Stimulated activated effector memory CD8-positive, alpha-beta T cell treated with anti-CD3 and anti-CD28 coated beads, Interleukin-12 subunit alpha, Interleukin-12 subunit beta, amount 100 ng/mL, for 72 hours (primary cell): ENCODE data around the gene KRT32.

ENCODE experiments used
- ATAC-seq: fragments of 150-1000 bp; cut with Tn5 transposase; 2 replicates; pipeline ENCODE4 v1.10.0; 2021
- DNase-seq, 2 donors: peaks; one replicate each; pipeline ENCODE4 v3.0.0; 2021 to 2022; ENCODE audit warnings: low spot score in 2 of 2
- H3K27ac Mint-ChIP-seq: one replicate; pipeline ENCODE4 v1.8.0; 2022; ENCODE audit warnings: mild to moderate bottlenecking, mixed read lengths
- H3K36me3 Mint-ChIP-seq: one replicate; pipeline ENCODE4 v1.8.0; 2022; ENCODE audit warnings: mild to moderate bottlenecking, mixed read lengths
- H3K4me1 Mint-ChIP-seq: one replicate; pipeline ENCODE4 v1.8.0; 2022; ENCODE audit warnings: mixed read lengths
- H3K4me3 Mint-ChIP-seq: one replicate; pipeline ENCODE4 v1.8.0; 2022; ENCODE audit warnings: mild to moderate bottlenecking, mixed read lengths
- H3K9me3 Mint-ChIP-seq: one replicate; pipeline ENCODE4 v1.8.0; 2022; ENCODE audit warnings: mixed read lengths

The KRT32 gene

DNA sequence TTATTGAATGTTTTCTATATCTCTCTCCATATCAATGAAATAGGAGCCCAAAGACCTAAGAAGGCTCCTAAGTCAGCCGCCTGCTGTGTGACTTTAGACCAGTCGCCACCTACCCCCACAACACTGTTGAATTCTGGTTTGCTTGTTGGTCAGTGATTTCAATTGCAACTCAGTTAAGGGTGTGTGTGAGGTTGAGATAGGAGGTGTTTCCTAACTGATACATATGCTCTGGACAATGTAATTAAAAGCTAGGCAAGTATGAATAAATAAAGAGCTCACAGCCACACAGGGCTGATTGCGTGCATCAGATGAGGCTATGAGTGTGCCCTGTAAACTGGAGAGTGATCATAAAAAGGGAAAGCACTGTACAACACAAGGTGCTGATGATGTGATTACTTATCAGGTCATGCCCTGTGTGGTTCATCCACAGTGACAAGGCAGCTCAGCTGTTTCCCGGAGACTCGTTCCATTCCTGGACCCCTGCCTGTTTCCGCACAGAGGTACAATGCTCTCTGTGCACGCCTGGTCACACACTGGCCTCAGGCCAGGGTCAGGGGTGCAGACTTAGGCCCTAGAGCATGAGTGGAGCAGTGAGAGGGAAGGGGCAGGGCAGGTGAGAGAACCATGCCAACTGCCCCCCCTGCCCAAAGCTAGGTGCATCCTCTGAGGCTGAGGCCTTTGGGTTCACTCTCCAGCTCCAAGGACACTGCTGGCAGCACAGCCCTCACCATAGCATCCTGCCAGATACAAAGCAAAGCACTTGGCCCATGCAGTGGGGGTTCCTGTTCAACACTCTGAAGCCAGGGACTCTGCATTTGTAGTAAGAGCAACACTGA lies 17.0 kb upstream of the KRT32 start:
- Mint-ChIP-seq H3K4me3 (no peak overlapping the region), H3K36me3 (peaks cover 5% of the 10 kb centered on the region), H3K9me3 (no peaks in the 10 kb centered on the region), H3K4me1 (no peaks in the 10 kb centered on the region), H3K27ac (peak overlapping the region; percentile 57)
- DNase-seq (no peak), ATAC-seq (peak; percentile 17)

DNA sequence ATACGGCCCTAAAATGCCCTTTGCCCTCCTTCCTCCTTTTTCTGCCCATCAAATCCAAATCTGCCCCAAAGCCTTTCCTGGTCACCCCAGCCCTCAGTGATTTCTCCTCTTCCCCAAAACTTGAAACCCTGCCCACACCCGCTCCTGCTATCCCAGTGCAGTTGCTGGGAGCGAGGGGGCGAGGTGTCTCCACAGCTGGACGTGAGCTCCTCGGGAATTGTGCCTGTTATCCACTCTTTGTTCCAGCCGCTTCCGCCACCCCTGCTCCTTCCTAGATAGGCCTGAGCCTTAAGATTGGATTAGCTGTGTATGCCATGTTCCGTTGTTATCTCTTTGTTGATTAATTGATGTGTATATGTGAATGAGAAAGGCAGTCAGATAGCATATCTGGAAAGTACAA lies 16.3 kb upstream of the KRT32 start:
- no peak for ATAC-seq
- H3K4me1 Mint-ChIP-seq, result no peaks in the 10 kb centered on the region

DNA sequence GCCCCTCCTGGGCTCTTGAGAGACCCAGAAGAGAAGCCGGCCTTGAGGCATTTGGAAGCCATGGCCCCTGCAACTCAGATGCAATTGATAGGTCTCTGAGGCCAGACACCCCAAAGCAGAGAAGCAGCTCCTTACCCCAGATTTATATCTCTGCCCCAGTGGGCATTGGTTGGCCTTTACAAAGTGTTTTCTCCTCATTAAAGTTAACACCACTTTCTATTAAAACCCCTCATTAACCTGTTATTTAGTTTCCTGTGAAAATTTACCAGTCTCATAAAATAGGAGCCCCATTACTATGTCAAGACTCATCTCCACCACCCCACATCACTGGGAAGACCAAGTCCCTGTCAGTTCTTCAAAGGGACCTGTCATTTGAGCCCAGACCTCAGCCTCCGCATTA lies 13.8 kb upstream of the KRT32 start, which contains the start of gene KRT35:
KRT35 (minus strand) TSS at position 116 of the 400 bp plus-strand sequence; CDS start at position 62, 54 bp downstream.
- no peaks in the 10 kb centered on the region for H3K36me3 Mint-ChIP-seq
- no peak for ATAC-seq
- DNase-seq, result no peak
- H3K4me1 Mint-ChIP-seq, result no peaks in the 10 kb centered on the region
- H3K9me3 Mint-ChIP-seq, result no peaks in the 10 kb centered on the region
- H3K27ac Mint-ChIP-seq, result no peak within 1 kb of the TSS
- H3K4me3 Mint-ChIP-seq, result no peak within 1 kb of the TSS

More for the DNA sequence above, 16.3 kb upstream of the KRT32 start:
- Mint-ChIP-seq H3K4me3 (no peak overlapping the region), H3K36me3 (peaks cover 5% of the 10 kb centered on the region), H3K9me3 (no peaks in the 10 kb centered on the region), H3K27ac (peak overlapping the region; percentile 33)
- DNase-seq, result no peak

DNA sequence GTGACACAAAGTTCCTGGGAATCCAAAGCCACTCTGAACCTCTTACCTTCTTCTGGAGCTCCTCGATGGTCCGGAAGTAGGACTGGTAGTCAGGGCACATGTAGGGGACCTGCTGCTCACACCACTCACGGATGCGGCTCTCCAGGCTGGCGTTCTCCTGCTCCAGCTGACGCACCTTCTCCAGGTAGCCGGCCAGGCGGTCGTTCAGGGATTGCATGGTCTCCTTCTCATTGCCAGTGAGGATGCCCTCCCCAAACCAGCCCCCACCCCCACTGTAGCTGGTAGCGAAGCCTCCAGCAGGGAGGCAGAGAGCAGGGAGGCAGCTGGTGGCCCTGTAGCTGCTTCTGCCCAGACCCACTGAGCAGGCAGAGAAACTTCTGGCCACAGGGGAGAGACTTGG lies 13.4 kb upstream of the KRT32 start:
- Mint-ChIP-seq H3K9me3 (no peaks in the 10 kb centered on the region), H3K36me3 (no peaks in the 10 kb centered on the region), H3K27ac (no peak overlapping the region), H3K4me1 (no peaks in the 10 kb centered on the region), H3K4me3 (no peak overlapping the region)
- ATAC-seq, result no peak
- no peak for DNase-seq

DNA sequence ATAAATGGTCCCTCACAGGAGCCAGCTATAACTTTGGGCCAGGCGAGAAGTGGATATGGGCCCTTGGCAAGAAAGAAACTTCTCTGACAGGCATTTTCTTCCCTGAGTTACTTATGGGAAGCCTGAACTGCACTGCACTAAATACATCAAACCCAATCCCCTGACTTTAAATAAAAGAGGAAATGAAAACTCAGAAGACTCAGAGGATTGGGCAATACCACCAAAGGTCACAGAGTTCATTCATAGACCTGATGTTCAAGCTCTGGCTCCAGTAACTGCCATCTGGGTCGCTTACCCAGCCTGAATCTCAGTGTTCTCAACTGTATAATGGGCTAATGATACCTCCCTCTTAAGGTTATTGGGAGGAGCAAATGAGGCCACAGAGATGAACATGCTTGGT lies 12.9 kb upstream of the KRT32 start:
- Mint-ChIP-seq H3K36me3 (no peaks in the 10 kb centered on the region), H3K4me1 (no peaks in the 10 kb centered on the region), H3K4me3 (no peak overlapping the region), H3K9me3 (no peaks in the 10 kb centered on the region), H3K27ac (no peak overlapping the region)
- DNase-seq (no peak), ATAC-seq (no peak)

DNA sequence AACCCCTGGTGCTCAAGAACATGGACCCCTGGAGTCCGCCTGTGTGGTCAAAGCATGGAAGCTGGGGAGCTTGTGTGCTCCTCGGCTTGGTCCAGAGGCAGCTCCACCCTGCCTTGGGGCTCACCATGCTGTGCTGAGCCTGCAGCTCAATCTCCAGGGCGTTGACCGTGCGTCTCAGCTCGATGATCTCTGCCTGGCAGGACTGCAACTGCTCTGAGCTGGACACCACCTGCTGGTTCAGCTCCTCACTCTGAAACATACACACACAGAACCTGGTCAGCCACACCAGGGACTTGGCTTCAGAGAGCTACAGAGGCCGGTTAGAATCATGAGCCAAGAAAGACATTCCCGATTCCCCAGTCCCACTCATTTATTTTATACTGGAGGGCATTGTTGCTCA lies 11.1 kb upstream of the KRT32 start:
- DNase-seq, result no peak
- no peaks in the 10 kb centered on the region for H3K9me3 Mint-ChIP-seq
- no peak overlapping the region for H3K4me3 Mint-ChIP-seq
- no peaks in the 10 kb centered on the region for H3K36me3 Mint-ChIP-seq
- H3K4me1 Mint-ChIP-seq, result no peaks in the 10 kb centered on the region
- H3K27ac Mint-ChIP-seq, result no peak overlapping the region
- no peak for ATAC-seq

DNA sequence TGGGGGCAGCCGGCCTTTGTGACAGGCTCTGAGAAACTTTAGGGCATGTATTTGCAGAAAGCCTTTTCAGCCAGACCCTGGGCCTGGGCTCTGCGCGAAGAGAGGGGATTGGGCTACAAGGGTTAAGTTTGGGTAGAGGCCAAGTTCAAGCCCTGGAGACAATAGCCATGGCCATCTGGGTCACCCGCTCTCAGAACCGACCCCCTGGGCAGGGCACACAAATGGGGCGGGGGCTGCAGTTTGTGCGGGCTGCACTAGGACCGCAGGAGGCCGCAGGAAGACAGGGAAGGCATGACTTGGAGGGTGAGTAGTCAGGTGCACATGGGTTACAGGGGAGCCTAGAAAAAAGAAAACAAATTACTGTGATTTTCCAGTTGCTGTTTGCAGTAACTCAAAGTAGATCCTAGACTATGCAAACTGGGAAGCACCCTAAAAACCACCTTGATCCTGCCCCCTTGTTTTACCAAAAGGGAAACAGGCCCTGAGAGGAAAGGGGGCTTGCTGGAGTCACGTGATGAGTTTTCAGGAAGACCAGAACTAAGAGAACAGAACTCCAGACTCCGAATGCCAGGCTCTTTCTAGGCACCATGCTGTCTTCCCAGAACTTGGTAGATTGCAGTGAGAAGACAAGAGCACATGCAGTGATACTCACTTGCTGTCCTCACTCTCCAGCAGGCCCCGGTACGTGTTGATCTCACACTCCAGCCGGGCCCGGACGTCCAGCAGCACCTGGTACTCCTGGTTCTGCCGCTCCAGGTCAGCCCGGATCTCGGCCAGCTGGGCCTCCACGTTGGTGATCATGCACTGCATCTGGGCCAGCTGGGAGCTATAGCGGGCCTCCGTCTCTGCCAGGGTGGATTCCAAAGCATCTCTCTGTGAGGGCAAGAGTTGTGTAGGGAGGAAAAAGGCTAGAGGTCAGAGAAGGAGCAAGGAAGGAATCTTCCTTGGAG lies 10.0 kb upstream of the KRT32 start:
- Mint-ChIP-seq H3K4me1 (no peaks in the 10 kb centered on the region), H3K36me3 (no peaks in the 10 kb centered on the region), H3K27ac (peak overlapping the region; percentile 65), H3K4me3 (no peak overlapping the region), H3K9me3 (no peaks in the 10 kb centered on the region)
- ATAC-seq (no peak), DNase-seq (no peak)

DNA sequence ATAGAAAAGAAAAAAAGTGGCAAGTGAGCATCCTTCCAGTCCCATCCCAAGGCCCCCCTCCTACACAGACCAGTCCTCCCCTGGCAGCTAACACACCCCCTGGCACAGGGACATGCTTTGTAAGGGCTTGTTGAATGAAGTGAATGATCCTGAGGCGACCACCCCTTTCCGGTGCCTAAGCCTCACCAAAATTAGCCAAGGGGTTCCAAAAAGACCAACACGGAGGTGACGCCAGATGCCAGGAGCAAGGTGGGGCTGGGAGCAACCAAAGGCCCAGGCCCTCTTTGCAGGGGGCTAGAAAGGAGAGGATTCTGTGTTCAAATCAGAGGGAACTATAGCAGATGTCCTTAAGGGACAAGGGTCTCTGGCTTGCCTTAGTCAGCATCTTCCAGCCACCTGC lies 8.2 kb upstream of the KRT32 start:
- no peak overlapping the region for H3K27ac Mint-ChIP-seq
- H3K4me1 Mint-ChIP-seq, result no peaks in the 10 kb centered on the region
- no peaks in the 10 kb centered on the region for H3K9me3 Mint-ChIP-seq
- H3K36me3 Mint-ChIP-seq, result no peaks in the 10 kb centered on the region
- H3K4me3 Mint-ChIP-seq, result no peak overlapping the region
- DNase-seq (no peak), ATAC-seq (no peak)

DNA sequence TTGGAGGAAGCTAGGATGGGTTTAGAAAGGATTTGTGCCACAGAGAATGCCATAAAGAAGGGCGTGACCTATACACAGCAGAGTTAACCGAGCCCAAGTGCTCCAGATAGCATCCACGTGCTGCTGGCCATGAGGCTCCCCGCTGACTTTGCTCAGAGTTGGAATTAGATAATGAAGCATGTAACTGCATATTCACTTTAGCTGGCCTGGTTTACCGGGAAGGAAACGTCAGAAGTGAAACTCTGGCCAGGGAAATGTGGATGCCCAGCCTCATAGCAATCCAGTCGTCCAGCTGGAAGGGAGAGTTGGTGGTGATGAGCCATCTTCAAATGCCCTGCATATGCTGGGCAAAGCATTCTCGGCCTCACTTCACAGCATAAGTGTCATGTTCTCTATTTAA lies 7.7 kb upstream of the KRT32 start:
- H3K36me3 Mint-ChIP-seq, result no peaks in the 10 kb centered on the region
- H3K27ac Mint-ChIP-seq, result no peak overlapping the region
- no peaks in the 10 kb centered on the region for H3K4me1 Mint-ChIP-seq
- ATAC-seq (no peak), DNase-seq (no peak)
- H3K4me3 Mint-ChIP-seq, result no peak overlapping the region
- H3K9me3 Mint-ChIP-seq, result no peaks in the 10 kb centered on the region

DNA sequence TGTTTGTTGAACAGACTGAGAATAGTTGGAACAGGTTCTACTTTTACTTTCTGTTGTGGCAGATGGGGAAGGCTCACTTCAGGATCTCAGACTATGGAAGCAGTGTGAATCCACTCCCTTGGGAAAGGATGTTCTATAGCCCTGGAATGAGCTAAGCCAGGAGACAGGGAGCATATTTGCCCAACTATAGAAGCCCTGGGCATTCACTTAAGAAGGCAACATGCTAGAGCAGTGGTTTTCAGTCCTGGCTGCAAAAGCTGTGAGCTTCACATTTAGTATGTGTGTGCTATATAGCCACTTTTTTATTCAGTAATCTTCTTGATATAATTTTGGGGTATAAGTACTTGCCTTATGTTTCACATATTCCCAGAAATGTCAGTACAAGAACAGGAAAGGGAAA lies 1.2 kb upstream of the KRT32 start:
- Mint-ChIP-seq H3K27ac (no peak overlapping the region), H3K4me3 (no peak overlapping the region), H3K9me3 (no peaks in the 10 kb centered on the region), H3K36me3 (no peaks in the 10 kb centered on the region), H3K4me1 (no peaks in the 10 kb centered on the region)
- ATAC-seq, result no peak
- DNase-seq, result no peak

DNA sequence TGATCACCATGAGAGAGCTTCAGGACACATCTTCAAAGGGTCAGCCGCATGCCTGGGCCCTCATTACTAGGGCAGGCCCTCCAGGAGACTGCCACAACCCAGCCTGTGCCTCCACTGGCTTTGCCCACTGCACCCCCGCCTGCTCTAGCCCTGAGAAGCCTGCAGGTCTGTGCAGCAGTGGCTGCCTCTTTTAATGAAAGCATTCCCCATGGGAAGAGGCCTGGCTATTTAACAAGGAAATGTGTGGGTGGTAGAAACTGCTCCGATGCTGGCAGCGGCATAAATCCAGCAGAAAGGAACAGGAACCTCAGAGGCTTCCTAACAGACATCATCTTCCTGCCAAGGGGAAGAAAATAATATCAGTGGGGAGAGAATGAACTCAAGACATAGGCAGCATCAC lies 375 bp upstream of the KRT32 start:
- Mint-ChIP-seq H3K27ac (no peak overlapping the region), H3K4me1 (no peaks in the 10 kb centered on the region), H3K4me3 (no peak overlapping the region), H3K9me3 (no peaks in the 10 kb centered on the region), H3K36me3 (no peaks in the 10 kb centered on the region)
- DNase-seq (no peak), ATAC-seq (no peak)

DNA sequence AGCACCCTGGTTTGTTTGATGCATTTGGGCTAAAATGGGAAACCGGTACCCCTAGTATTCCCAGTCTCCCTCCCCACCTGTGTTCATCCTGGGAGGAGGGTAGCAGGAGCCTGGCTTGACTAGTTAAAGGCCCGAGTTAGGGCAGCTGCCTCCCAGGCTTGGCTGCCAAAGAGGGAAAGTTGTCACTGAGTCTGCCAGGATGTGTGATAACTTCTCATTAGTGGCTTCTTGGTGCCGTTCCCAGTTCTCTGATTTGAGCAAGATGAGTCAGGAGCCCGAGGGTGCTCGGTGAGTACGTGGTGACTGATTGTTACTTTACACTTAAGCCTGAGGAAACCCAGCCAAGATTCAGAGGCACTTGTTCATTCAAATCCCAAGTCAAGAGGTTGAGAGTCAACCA lies 2.5 kb downstream of the KRT32 start:
- Mint-ChIP-seq H3K4me3 (no peak overlapping the region), H3K4me1 (no peaks in the 10 kb centered on the region), H3K9me3 (no peaks in the 10 kb centered on the region), H3K27ac (no peak overlapping the region), H3K36me3 (no peaks in the 10 kb centered on the region)
- ATAC-seq, result no peak
- DNase-seq, result no peak

DNA sequence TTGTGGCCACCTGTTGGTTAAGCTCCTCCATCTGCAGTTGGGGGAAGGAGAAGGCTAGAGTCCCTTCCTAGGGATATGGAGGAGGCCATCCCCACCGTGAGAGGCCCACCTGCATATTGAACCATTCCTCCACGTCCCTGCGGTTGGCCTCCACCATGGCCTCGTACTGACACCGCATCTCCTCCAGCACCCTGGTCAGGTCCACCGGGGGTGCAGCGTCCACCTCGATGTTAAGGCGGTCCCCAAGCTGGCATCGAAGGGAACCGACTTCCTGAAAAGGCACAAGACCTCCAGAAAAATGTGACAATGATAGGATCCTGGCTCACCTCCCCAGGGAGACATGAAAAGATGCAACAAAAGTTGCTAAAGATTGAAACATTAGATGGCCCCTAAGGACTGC lies 3.0 kb downstream of the KRT32 start:
- H3K36me3 Mint-ChIP-seq, result no peaks in the 10 kb centered on the region
- H3K4me3 Mint-ChIP-seq, result no peak overlapping the region

DNA sequence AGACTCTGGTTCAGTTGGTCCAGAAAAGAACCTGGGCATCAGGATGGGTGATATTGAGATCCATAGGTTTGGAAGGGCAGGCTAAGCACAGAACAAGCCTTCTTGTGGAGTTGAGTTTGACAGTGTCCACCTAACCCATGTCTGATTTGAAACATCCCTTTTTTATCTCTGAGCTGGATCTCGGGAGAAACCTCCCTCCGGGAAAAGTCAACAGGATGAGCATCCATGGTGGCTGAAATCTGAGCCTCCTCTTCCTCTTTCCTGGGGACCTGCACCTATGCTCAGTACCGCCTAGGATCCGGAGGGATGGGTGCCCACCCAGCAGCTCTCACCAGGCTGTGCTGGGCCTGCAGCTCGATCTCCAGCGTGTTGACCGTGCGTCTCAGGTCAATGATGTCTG lies 3.4 kb downstream of the KRT32 start:
- DNase-seq (no peak), ATAC-seq (no peak)
- no peaks in the 10 kb centered on the region for H3K4me1 Mint-ChIP-seq
- no peak overlapping the region for H3K4me3 Mint-ChIP-seq
- H3K36me3 Mint-ChIP-seq, result no peaks in the 10 kb centered on the region
- H3K27ac Mint-ChIP-seq, result no peak overlapping the region
- H3K9me3 Mint-ChIP-seq, result no peaks in the 10 kb centered on the region

More for the DNA sequence above, 3.0 kb downstream of the KRT32 start:
- no peak for ATAC-seq
- Mint-ChIP-seq H3K4me1 (no peaks in the 10 kb centered on the region), H3K9me3 (no peaks in the 10 kb centered on the region), H3K27ac (no peak overlapping the region)
- DNase-seq, result no peak

DNA sequence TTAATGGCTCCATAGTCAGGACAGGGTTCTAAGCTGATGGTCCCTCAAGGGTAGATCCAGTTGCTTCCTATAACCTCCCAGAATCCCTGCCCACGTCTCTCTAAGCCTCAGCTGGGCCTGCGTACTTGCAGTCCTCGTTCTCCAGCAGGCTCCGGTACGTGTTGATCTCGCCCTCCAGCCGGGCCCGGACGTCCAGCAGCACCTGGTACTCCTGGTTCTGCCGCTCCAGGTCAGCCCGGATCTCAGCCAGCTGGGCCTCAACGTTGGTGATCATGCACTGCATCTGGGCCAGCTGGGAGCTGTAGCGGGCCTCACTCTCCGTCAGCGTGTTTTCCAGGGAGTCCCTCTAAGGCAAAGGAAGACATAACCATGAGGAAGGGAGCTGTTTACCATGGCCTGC lies 4.5 kb downstream of the KRT32 start:
- no peaks in the 10 kb centered on the region for H3K4me1 Mint-ChIP-seq

DNA sequence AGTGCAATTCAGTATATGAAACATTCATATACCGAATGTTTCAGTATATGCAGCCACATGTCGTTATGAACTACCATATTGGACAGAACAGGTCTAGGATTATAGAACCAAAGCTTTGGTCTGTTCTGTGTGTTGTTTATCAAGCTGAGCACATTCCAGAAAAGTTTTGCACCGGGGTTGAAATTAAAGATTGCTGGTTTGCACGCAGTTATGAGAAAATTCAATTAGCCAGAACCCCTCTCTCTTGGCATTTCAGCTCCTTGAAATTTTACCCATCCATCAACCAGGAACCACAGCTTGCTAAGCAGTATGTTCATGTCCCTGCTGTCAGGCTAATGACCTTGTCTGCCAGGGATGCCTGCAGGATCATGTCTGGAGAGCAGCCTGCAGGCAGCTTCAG lies 9.5 kb downstream of the KRT32 start:
- ATAC-seq (no peak), DNase-seq (no peak)
- no peak overlapping the region for H3K27ac Mint-ChIP-seq
- no peaks in the 10 kb centered on the region for H3K9me3 Mint-ChIP-seq
- no peaks in the 10 kb centered on the region for H3K4me1 Mint-ChIP-seq
- H3K36me3 Mint-ChIP-seq, result no peaks in the 10 kb centered on the region
- no peak overlapping the region for H3K4me3 Mint-ChIP-seq

More for the DNA sequence above, 4.5 kb downstream of the KRT32 start:
- Mint-ChIP-seq H3K4me3 (no peak overlapping the region), H3K36me3 (no peaks in the 10 kb centered on the region), H3K9me3 (no peaks in the 10 kb centered on the region), H3K27ac (no peak overlapping the region)
- DNase-seq (no peak), ATAC-seq (no peak)
